HepG2 (cell line): ENCODE results near the gene DAPK1. TPM values are rescaled to one million over a fixed set of nuclear protein-coding genes. Genes with fewer than 3 reads are reported as not detected.

Source experiments
- GFI1 ChIP-seq: sonication (generic); formaldehyde crosslinking; IDR thresholded peaks from 2 replicates; pipeline ENCODE4 v1.5.0; 2020; ENCODE audit warnings: missing genetic modification reagents, mild to moderate bottlenecking, borderline replicate concordance
- HOXA5 ChIP-seq: sonication (generic); formaldehyde crosslinking; IDR thresholded peaks from 2 replicates; pipeline ENCODE4 v1.4.0; 2020; ENCODE audit warnings: missing genetic modification reagents
- IKZF1 ChIP-seq: fragments of 450-650 bp; IDR thresholded peaks from 2 replicates; pipeline ENCODE4 v1.7.1; 2016
- JARID2 ChIP-seq: sonication (generic); formaldehyde crosslinking; IDR thresholded peaks from 2 replicates; pipeline ENCODE4 v1.8.1; 2023; ENCODE audit warnings: missing genetic modification reagents, inconsistent platforms; ENCODE audit not compliant: insufficient replicate concordance
- KLF16 ChIP-seq, 2 experiments: sonication (generic) in 1 of 2; formaldehyde crosslinking in 1 of 2; IDR thresholded peaks; 2 replicates each; pipeline versions ENCODE4 v1.6.1 to v1.8.0; 2016 to 2023; ENCODE audit warnings: missing genetic modification reagents in 2 of 2, missing compliant biosample characterization in 1 of 2
- NFATC3 ChIP-seq: sonication (generic); formaldehyde crosslinking; IDR thresholded peaks from 2 replicates; pipeline ENCODE4 v1.5.1; 2020; ENCODE audit warnings: mild to moderate bottlenecking, missing genetic modification reagents
- NFKBIZ ChIP-seq: IDR thresholded peaks from 2 replicates; pipeline ENCODE4 v1.6.1; 2018; ENCODE audit warnings: missing genetic modification reagents, missing compliant biosample characterization
- ONECUT2 ChIP-seq: sonication (generic); formaldehyde crosslinking; IDR thresholded peaks from 2 replicates; pipeline ENCODE4 v1.4.0; 2020; ENCODE audit warnings: missing genetic modification reagents
- TCF7L2 ChIP-seq: IDR thresholded peaks from 2 replicates; pipeline ENCODE4 v1.6.1; 2011; ENCODE audit warnings: mild to moderate bottlenecking, low read depth, low read length, moderate library complexity
- ZNF282 ChIP-seq: fragments of 450-650 bp; IDR thresholded peaks from 2 replicates; pipeline ENCODE4 v1.6.1; 2018; ENCODE audit not compliant: partially characterized antibody
- ZNF382 ChIP-seq: sonication (generic); formaldehyde crosslinking; IDR thresholded peaks from 2 replicates; pipeline ENCODE4 v1.5.0; 2020; ENCODE audit warnings: missing genetic modification reagents, mild to moderate bottlenecking, borderline replicate concordance
- ZNF543 ChIP-seq: sonication (generic); formaldehyde crosslinking; IDR thresholded peaks from 2 replicates; pipeline ENCODE4 v1.4.0; 2020; ENCODE audit warnings: mild to moderate bottlenecking, missing genetic modification reagents
- ZNF660 ChIP-seq: sonication (generic); formaldehyde crosslinking; IDR thresholded peaks from 2 replicates; pipeline ENCODE4 v1.5.1; 2020; ENCODE audit warnings: mild to moderate bottlenecking, low read depth, missing genetic modification reagents, borderline replicate concordance
- ZNF747 ChIP-seq: sonication (generic); formaldehyde crosslinking; IDR thresholded peaks from 2 replicates; pipeline ENCODE4 v1.8.1; 2023; ENCODE audit warnings: missing genetic modification reagents, mild to moderate bottlenecking, borderline replicate concordance
- ZNF782 ChIP-seq: sonication (generic); formaldehyde crosslinking; IDR thresholded peaks from 2 replicates; pipeline ENCODE4 v1.4.0; 2020; ENCODE audit warnings: missing genetic modification reagents, mild to moderate bottlenecking, borderline replicate concordance
- ZSCAN9 ChIP-seq: IDR thresholded peaks from 2 replicates; pipeline ENCODE4 v1.6.1; 2016; ENCODE audit warnings: borderline replicate concordance
- polyA plus RNA-seq, 8 experiments: library from polyadenylated mRNA; depleted of rRNA in 3 of 8; stranded (reverse) in 7 of 8; unstranded in 1 of 8; fragments of >200 nt; fragmentation: Illumina TruSeq in 4 of 8; extraction: Trizol in 4 of 8; gene quantifications; 2 replicates each; pipeline versions ENCODE4 v1.2.1 to v1.2.3, GENCODE V29; 2011 to 2016; ENCODE audit warnings: low read depth in 4 of 8, missing spikeins in 1 of 8, mixed read lengths in 1 of 8; ENCODE audit not compliant: insufficient read depth in 1 of 8
- total RNA-seq, 5 experiments: library from RNA; depleted of rRNA; stranded (reverse); fragments of >200 nt; fragmentation: Illumina TruSeq; extraction: Trizol; gene quantifications; 2 replicates each; pipeline ENCODE4 v1.2.3, GENCODE V29; 2016; ENCODE audit warnings: low read depth in 1 of 5
- TF ChIP-seq, protein P1 (sequence below): IDR thresholded peaks from 2 replicates; pipeline ENCODE4 v1.6.1; 2018; ENCODE audit warnings: missing genetic modification reagents
- TF ChIP-seq, protein P2 (sequence below): sonication (generic); formaldehyde crosslinking; IDR thresholded peaks from 2 replicates; pipeline ENCODE4 v1.9.0; 2021; ENCODE audit warnings: mild to moderate bottlenecking, missing genetic modification reagents
- TF ChIP-seq, protein P3 (sequence below): IDR thresholded peaks from 2 replicates; pipeline ENCODE4 v1.6.1; 2016; ENCODE audit warnings: low read depth, control low read depth
- TF ChIP-seq, protein P4 (sequence below): sonication (generic); formaldehyde crosslinking; IDR thresholded peaks from 2 replicates; pipeline ENCODE4 v1.4.0; 2020; ENCODE audit warnings: mild to moderate bottlenecking, missing genetic modification reagents

The DAPK1 gene
- total and polyA plus RNA-seq, 2 of the 13 experiments (the other 11 are each of a cell fraction or from before 2014, with no cell fraction given) = 35.7 to 35.9 TPM

DNA sequence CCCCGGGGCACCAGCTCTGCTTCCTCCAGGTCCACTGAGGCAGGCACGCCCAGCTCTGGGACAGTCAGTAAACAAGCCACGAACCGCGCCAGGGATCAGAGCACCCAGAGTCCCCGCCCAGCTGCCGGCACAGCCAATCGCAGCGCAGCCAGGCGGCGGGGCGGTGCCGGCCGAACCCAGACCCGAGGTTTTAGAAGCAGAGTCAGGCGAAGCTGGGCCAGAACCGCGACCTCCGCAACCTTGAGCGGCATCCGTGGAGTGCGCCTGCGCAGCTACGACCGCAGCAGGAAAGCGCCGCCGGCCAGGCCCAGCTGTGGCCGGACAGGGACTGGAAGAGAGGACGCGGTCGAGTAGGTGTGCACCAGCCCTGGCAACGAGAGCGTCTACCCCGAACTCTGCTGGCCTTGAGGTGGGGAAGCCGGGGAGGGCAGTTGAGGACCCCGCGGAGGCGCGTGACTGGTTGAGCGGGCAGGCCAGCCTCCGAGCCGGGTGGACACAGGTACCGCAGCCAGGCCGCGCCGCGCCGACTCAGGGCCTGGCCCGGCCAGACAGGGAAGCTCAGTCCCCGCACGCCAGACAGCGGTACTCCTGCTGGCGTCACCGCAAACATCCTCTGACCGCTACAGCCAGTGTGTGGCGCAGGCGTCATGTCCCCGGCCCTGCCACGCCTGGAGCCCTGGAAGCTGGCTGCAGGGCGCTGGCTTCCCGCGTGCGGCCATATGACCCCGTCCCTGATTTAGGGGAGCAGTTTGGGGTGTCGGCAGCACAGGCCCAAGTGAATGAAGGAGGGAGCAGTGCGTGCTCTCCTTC, 228.4 kb downstream of the DAPK1 start, which contains the start of gene CTSL (continued):
- TF ChIP-seq, protein P1, sequence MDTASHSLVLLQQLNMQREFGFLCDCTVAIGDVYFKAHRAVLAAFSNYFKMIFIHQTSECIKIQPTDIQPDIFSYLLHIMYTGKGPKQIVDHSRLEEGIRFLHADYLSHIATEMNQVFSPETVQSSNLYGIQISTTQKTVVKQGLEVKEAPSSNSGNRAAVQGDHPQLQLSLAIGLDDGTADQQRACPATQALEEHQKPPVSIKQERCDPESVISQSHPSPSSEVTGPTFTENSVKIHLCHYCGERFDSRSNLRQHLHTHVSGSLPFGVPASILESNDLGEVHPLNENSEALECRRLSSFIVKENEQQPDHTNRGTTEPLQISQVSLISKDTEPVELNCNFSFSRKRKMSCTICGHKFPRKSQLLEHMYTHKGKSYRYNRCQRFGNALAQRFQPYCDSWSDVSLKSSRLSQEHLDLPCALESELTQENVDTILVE (CRISPR knock-in tag) = no peak; the same call in 1 of the 2 replicates
- TF ChIP-seq NFKBIZ (CRISPR knock-in tag) (0 out of 2 replicates have a peak, but pooled peaks have one; percentile 17), TCF7L2 (no peak), ZNF747 (CRISPR knock-in tag) (peak; percentile 85), JARID2 (CRISPR knock-in tag) (no peak), NFATC3 (peak; percentile 90), GFI1 (peak; percentile 9; the same call in 1 of the 2 replicates), ZSCAN9 (peak; percentile 43; the same call in 1 of the 2 replicates), IKZF1 (no peak), KLF16 (CRISPR knock-in tag; IDR thresholded peaks at IDR 0.05) (peak in 1 of 2 experiments; percentile 34; a peak in 1 of 4 replicates), ZNF382 (no peak), ZNF282 (no peak), ZNF543 (CRISPR knock-in tag) (peak; percentile 87), ZNF660 (CRISPR knock-in tag) (no peak), ZNF782 (CRISPR knock-in tag) (peak; percentile 90; the same call in 1 of the 2 replicates), ONECUT2 (CRISPR knock-in tag) (peak; percentile 25; the same call in 1 of the 2 replicates), HOXA5 (CRISPR knock-in tag) (peak; percentile 90)
- TF ChIP-seq, protein P2, sequence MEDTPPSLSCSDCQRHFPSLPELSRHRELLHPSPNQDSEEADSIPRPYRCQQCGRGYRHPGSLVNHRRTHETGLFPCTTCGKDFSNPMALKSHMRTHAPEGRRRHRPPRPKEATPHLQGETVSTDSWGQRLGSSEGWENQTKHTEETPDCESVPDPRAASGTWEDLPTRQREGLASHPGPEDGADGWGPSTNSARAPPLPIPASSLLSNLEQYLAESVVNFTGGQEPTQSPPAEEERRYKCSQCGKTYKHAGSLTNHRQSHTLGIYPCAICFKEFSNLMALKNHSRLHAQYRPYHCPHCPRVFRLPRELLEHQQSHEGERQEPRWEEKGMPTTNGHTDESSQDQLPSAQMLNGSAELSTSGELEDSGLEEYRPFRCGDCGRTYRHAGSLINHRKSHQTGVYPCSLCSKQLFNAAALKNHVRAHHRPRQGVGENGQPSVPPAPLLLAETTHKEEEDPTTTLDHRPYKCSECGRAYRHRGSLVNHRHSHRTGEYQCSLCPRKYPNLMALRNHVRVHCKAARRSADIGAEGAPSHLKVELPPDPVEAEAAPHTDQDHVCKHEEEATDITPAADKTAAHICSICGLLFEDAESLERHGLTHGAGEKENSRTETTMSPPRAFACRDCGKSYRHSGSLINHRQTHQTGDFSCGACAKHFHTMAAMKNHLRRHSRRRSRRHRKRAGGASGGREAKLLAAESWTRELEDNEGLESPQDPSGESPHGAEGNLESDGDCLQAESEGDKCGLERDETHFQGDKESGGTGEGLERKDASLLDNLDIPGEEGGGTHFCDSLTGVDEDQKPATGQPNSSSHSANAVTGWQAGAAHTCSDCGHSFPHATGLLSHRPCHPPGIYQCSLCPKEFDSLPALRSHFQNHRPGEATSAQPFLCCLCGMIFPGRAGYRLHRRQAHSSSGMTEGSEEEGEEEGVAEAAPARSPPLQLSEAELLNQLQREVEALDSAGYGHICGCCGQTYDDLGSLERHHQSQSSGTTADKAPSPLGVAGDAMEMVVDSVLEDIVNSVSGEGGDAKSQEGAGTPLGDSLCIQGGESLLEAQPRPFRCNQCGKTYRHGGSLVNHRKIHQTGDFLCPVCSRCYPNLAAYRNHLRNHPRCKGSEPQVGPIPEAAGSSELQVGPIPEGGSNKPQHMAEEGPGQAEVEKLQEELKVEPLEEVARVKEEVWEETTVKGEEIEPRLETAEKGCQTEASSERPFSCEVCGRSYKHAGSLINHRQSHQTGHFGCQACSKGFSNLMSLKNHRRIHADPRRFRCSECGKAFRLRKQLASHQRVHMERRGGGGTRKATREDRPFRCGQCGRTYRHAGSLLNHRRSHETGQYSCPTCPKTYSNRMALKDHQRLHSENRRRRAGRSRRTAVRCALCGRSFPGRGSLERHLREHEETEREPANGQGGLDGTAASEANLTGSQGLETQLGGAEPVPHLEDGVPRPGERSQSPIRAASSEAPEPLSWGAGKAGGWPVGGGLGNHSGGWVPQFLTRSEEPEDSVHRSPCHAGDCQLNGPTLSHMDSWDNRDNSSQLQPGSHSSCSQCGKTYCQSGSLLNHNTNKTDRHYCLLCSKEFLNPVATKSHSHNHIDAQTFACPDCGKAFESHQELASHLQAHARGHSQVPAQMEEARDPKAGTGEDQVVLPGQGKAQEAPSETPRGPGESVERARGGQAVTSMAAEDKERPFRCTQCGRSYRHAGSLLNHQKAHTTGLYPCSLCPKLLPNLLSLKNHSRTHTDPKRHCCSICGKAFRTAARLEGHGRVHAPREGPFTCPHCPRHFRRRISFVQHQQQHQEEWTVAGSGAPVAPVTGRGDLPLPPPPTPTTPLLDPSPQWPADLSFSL (CRISPR knock-in tag) = peak; percentile 37; the same call in 1 of the 2 replicates
- TF ChIP-seq, protein P3, sequence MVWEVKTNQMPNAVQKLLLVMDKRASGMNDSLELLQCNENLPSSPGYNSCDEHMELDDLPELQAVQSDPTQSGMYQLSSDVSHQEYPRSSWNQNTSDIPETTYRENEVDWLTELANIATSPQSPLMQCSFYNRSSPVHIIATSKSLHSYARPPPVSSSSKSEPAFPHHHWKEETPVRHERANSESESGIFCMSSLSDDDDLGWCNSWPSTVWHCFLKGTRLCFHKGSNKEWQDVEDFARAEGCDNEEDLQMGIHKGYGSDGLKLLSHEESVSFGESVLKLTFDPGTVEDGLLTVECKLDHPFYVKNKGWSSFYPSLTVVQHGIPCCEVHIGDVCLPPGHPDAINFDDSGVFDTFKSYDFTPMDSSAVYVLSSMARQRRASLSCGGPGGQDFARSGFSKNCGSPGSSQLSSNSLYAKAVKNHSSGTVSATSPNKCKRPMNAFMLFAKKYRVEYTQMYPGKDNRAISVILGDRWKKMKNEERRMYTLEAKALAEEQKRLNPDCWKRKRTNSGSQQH = 0 out of 2 replicates have a peak, but pooled peaks have one; percentile 32
- TF ChIP-seq, protein P4, sequence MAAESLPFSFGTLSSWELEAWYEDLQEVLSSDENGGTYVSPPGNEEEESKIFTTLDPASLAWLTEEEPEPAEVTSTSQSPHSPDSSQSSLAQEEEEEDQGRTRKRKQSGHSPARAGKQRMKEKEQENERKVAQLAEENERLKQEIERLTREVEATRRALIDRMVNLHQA (CRISPR knock-in tag) = no peak
